DOHH2 (cell line): Measurements from ENCODE around the gene TULP4.

Experiments used
- H3F3A ChIP-seq: fragments of 200-600 bp; sonication (generic), shearing (Covaris generic); 2 replicates; pipeline ENCODE4 v1.6.0; 2016; ENCODE audit warnings: antibody characterized with exemption, mild to moderate bottlenecking; ENCODE audit not compliant: control insufficient read depth, insufficient read depth
- H3K27ac ChIP-seq: fragments of 200-600 bp; sonication (generic); 2 replicates; pipeline ENCODE4 v1.5.1; 2014; ENCODE audit warnings: low read depth, mild to moderate bottlenecking, low read length, moderate library complexity
- H3K27me3 ChIP-seq: fragments of 200-600 bp; sonication (generic); 2 replicates; pipeline ENCODE4 v1.6.1; 2014; ENCODE audit warnings: mild to moderate bottlenecking, low read length, mixed read lengths; ENCODE audit not compliant: control insufficient read depth
- H3K36me3 ChIP-seq: fragments of 200-600 bp; sonication (generic); 2 replicates; pipeline ENCODE4 v1.6.1; 2014; ENCODE audit warnings: mild to moderate bottlenecking, low read length, moderate library complexity, mixed read lengths; ENCODE audit not compliant: control insufficient read depth
- H3K4me1 ChIP-seq: fragments of 200-600 bp; sonication (generic); 2 replicates; pipeline ENCODE4 v1.6.1; 2014; ENCODE audit warnings: mild to moderate bottlenecking, low read length, mixed read lengths; ENCODE audit not compliant: control insufficient read depth
- H3K4me2 ChIP-seq: fragments of 200-600 bp; sonication (generic); 2 replicates; pipeline ENCODE4 v1.6.0; 2014; ENCODE audit warnings: mild to moderate bottlenecking, low read length, moderate library complexity
- H3K4me3 ChIP-seq: fragments of 200-600 bp; sonication (generic); 2 replicates; pipeline ENCODE4 v1.5.1; 2014; ENCODE audit warnings: mild to moderate bottlenecking, low read length, mixed read lengths
- H3K79me2 ChIP-seq: fragments of 200-600 bp; sonication (generic); 2 replicates; pipeline ENCODE4 v1.6.1; 2014; ENCODE audit warnings: mild to moderate bottlenecking, low read length, mixed read lengths; ENCODE audit not compliant: control insufficient read depth
- H3K9me2 ChIP-seq: fragments of 200-600 bp; sonication (generic); replicated peaks from 2 replicates; pipeline ENCODE4 v1.6.1; 2014; ENCODE audit warnings: mild to moderate bottlenecking, low read length, mixed read lengths; ENCODE audit not compliant: control insufficient read depth
- H3K9me3 ChIP-seq: fragments of 200-600 bp; sonication (generic); 2 replicates; pipeline ENCODE4 v1.6.1; 2014; ENCODE audit warnings: antibody characterized with exemption, low read length, mixed read lengths; ENCODE audit not compliant: control insufficient read depth, insufficient read depth
- H4K20me1 ChIP-seq: fragments of 200-600 bp; sonication (generic); 2 replicates; pipeline ENCODE4 v1.6.0; 2014; ENCODE audit warnings: low read depth, mild to moderate bottlenecking, antibody characterized with exemption, low read length, moderate library complexity; ENCODE audit not compliant: control insufficient read depth, insufficient read depth
- CTCF ChIP-seq: fragments of 200-600 bp; sonication (generic); IDR thresholded peaks from one replicate; pipeline ENCODE4 v1.5.1; 2014; ENCODE audit warnings: antibody characterized with exemption, mild to moderate bottlenecking, low read depth, low read length; ENCODE audit not compliant: poor library complexity, severe bottlenecking
- EZH2phosphoT487 ChIP-seq: fragments of 200-600 bp; sonication (generic); IDR thresholded peaks from 2 replicates; pipeline ENCODE4 v1.6.1; 2017; ENCODE audit warnings: borderline replicate concordance, mild to moderate bottlenecking, antibody characterized with exemption, low read length, moderate library complexity, mixed read lengths

Gene TULP4

GRCh38 chr6:158387578-158387977 is 75.3 kb downstream of the TULP4 start:
- 0 out of 2 replicates have a peak, but pooled peaks cover 2% of the 10 kb centered on the region for H4K20me1 ChIP-seq
- no peaks in the 10 kb centered on the region for H3F3A ChIP-seq
- H3K27ac ChIP-seq = no peak overlapping the region
- peaks cover 6% of the 10 kb centered on the region; the same call in 1 of the 2 replicates for H3K4me1 ChIP-seq
- no peak for TF ChIP-seq EZH2phosphoT487
- no peak for TF ChIP-seq CTCF
- no peaks in the 10 kb centered on the region for H3K27me3 ChIP-seq
- peaks cover 14% of the 10 kb centered on the region; the same call in 1 of the 2 replicates for H3K9me3 ChIP-seq
- H3K4me2 ChIP-seq = no peak overlapping the region
- H3K36me3 ChIP-seq = peaks cover 4% of the 10 kb centered on the region; the same call in 1 of the 2 replicates
- no peaks in the 10 kb centered on the region for H3K9me2 ChIP-seq
- H3K4me3 ChIP-seq = no peak overlapping the region
- peaks cover 21% of the 10 kb centered on the region for H3K79me2 ChIP-seq

- Histone ChIP-seq H3K27ac (no peak overlapping the region), H3K9me3 (peaks cover 14% of the 10 kb centered on the region; the same call in 1 of the 2 replicates), H3K9me2 (no peaks in the 10 kb centered on the region), H4K20me1 (0 out of 2 replicates have a peak, but pooled peaks cover 2% of the 10 kb centered on the region), H3K79me2 (peaks cover 14% of the 10 kb centered on the region), H3K4me1 (peaks cover 6% of the 10 kb centered on the region; the same call in 1 of the 2 replicates), H3K27me3 (no peaks in the 10 kb centered on the region), H3K4me2 (no peak overlapping the region), H3K36me3 (peaks cover 4% of the 10 kb centered on the region; the same call in 1 of the 2 replicates), H3K4me3 (no peak overlapping the region), H3F3A (no peaks in the 10 kb centered on the region)
- TF ChIP-seq CTCF (no peak), EZH2phosphoT487 (no peak)
These were observed 76.5 kb downstream of the TULP4 start for GRCh38 chr6:158388727-158389126.

GRCh38 chr6:158389193-158389919 is 77.1 kb downstream of the TULP4 start:
- Histone ChIP-seq H4K20me1 (0 out of 2 replicates have a peak, but pooled peaks cover 2% of the 10 kb centered on the region), H3K4me3 (no peak overlapping the region), H3K4me2 (no peak overlapping the region), H3K9me2 (no peaks in the 10 kb centered on the region), H3K36me3 (peaks cover 4% of the 10 kb centered on the region; the same call in 1 of the 2 replicates), H3K4me1 (peaks cover 6% of the 10 kb centered on the region; the same call in 1 of the 2 replicates), H3K79me2 (peaks cover 14% of the 10 kb centered on the region), H3K27me3 (no peaks in the 10 kb centered on the region), H3F3A (no peaks in the 10 kb centered on the region), H3K9me3 (peaks cover 14% of the 10 kb centered on the region; the same call in 1 of the 2 replicates), H3K27ac (no peak overlapping the region)
- TF ChIP-seq CTCF (no peak), EZH2phosphoT487 (no peak)
